Central memory CD8-positive, alpha-beta T cell (primary cell): ENCODE results near the gene SPRR4.
"Not testable (repeated sequence)": the region's sequence is repeated elsewhere in the genome, so short reads cannot be mapped to it uniquely, and the experiment has no call there.

Experiments
- ATAC-seq: fragments of 150-1000 bp; cut with Tn5 transposase; replicated peaks from 2 replicates; pipeline ENCODE4 v1.10.0; 2022; ENCODE audit warnings: mild to moderate bottlenecking, moderate FRiP score, moderate number of reproducible peaks; ENCODE audit not compliant: poor library complexity, severe bottlenecking; ENCODE audit errors: extremely low read depth
- DNase-seq, 2 donors: peaks; one replicate each; pipeline ENCODE4 v3.0.0; 2021; ENCODE audit warnings: low spot score in 2 of 2
- H3K27ac Mint-ChIP-seq: one replicate; pipeline ENCODE4 v1.8.0; 2022; ENCODE audit warnings: low read depth, mild to moderate bottlenecking, moderate library complexity, mixed read lengths
- H3K27me3 Mint-ChIP-seq: one replicate; pipeline ENCODE4 v1.8.0; 2022; ENCODE audit warnings: mixed read lengths
- H3K36me3 Mint-ChIP-seq: one replicate; pipeline ENCODE4 v1.8.0; 2022; ENCODE audit warnings: mild to moderate bottlenecking, moderate library complexity, mixed read lengths; ENCODE audit not compliant: insufficient read depth
- H3K4me1 Mint-ChIP-seq: one replicate; pipeline ENCODE4 v1.8.0; 2022; ENCODE audit warnings: mixed read lengths
- H3K4me3 Mint-ChIP-seq: one replicate; pipeline ENCODE4 v1.8.0; 2022; ENCODE audit warnings: mild to moderate bottlenecking, moderate library complexity, mixed read lengths
- H3K9me3 Mint-ChIP-seq: one replicate; pipeline ENCODE4 v1.8.0; 2022; ENCODE audit warnings: mixed read lengths

Gene SPRR4

DNA sequence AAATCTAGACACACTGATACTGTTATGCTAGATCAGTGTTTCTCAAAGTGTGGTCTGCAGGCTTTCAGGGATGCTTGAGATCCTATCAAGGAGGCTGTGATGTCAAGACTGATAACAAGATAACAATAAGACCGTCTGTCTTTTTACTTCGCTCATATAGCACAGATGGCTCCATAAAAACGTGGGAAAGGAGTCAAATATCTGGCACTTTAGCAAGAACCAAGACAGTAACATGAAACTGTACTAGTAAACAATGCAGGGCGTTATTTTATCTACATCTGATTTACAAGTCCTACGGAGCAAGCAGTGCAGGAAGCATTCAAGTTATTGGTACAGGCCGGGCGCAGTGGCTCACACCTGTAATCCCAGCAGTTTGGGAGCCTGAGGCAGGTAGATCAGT lies 27.5 kb downstream of the SPRR4 start:
- Mint-ChIP-seq H3K27me3 (peaks cover 57% of the 10 kb centered on the region), H3K9me3 (no peaks in the 10 kb centered on the region), H3K4me1 (no peaks in the 10 kb centered on the region), H3K27ac (no peak overlapping the region), H3K36me3 (no peaks in the 10 kb centered on the region), H3K4me3 (no peak overlapping the region)
- DNase-seq (no peak), ATAC-seq (no peak)

DNA sequence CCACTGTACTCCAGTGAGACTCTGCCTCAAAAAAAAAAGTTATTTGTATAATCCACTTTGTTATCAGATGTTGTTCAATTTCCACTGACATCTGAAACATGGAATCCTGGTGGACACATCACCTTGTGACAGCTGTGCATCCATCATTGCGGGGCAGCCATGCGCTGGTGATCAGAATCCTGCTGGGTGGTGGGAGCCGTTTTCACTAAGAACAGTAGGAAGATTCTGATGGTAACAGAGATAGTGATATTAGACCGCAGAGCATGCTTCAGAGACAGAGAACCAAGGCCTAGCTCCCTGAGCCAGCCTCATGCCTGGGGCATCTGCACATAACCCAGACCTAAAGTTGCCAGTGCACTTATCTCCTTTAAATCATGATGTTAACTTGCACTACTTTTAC lies 28.0 kb downstream of the SPRR4 start:
- Mint-ChIP-seq H3K9me3 (no peaks in the 10 kb centered on the region), H3K4me1 (no peaks in the 10 kb centered on the region), H3K27ac (no peak overlapping the region), H3K4me3 (no peak overlapping the region), H3K36me3 (no peaks in the 10 kb centered on the region), H3K27me3 (peaks cover 51% of the 10 kb centered on the region)
- DNase-seq (no peak), ATAC-seq (no peak)

DNA sequence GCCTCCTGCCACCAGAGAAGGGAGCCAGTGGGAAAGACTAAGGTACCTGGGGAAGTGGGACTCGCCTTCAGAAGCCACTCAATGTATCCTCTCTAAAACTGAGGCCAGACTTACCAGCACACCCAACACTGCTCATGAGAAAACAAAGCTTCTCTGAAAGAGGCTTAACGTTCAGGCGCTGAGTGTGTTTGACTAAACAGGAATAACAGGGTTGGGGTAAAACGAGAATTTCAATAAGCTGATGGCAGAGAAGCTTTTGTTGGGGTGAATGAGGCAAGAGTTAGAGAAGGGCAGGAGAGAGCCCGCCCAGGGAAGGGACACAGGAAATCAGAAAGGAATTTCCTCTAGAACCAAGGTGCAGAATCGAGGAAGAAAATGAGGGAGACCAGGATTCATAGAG lies 29.4 kb downstream of the SPRR4 start:
- Mint-ChIP-seq H3K27me3 (peaks cover 40% of the 10 kb centered on the region), H3K4me1 (no peaks in the 10 kb centered on the region), H3K36me3 (no peaks in the 10 kb centered on the region), H3K27ac (no peak overlapping the region), H3K9me3 (no peaks in the 10 kb centered on the region), H3K4me3 (no peak overlapping the region)
- ATAC-seq (no peak), DNase-seq (no peak)

DNA sequence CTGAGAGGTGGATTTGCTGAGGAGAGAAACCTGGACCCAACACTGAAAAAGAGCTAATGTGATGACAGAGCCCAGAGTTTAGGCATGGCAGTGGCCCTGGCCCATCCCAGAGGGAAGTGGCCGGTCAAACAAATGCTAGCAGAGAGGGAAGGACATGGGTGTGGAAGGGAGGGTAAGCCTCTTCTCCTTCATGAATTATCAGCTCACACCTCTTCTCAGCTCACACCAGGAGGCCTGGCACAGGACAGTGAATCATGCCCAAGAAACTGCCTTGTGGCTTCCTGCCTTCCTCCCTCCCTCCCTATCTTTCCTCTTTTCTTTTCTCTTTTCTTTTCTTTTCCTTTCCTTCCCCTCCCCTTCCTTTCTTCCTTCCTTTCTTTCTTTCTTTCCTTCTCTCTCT lies 29.8 kb downstream of the SPRR4 start:
- Mint-ChIP-seq H3K4me3 (no peak overlapping the region), H3K9me3 (no peaks in the 10 kb centered on the region), H3K27ac (no peak overlapping the region), H3K36me3 (no peaks in the 10 kb centered on the region), H3K4me1 (no peaks in the 10 kb centered on the region), H3K27me3 (peaks cover 35% of the 10 kb centered on the region)
- DNase-seq, result no peak
- no peak for ATAC-seq

DNA sequence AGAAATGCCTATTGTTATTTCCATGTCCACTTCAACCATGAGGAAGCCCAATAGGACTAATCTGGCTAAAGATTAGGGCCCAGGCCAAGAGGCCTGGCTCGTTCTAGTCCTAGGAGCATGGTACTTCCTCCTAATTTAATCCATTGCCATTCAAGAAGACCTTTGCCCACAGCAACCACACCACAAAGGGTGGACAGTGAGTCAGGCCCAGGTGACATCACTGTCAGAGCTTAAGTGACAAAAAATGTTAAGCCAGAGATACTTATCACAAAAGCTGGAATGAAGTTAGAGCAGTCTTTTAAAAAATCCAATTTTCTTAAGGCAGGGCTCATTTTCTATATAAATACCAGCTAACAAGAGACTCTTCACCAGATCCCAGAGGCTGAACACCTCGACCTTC lies 30.9 kb downstream of the SPRR4 start, which contains the start of gene SPRR3:
SPRR3 (plus strand) TSS at position 368 of the 400 bp plus-strand sequence. CDS start 1,272 bp downstream, outside the sequence.
- H3K4me1 Mint-ChIP-seq, result no peaks in the 10 kb centered on the region
- ATAC-seq (no peak), DNase-seq (no peak)
- no peak within 1 kb of the TSS for H3K27ac Mint-ChIP-seq
- no peak within 1 kb of the TSS for H3K4me3 Mint-ChIP-seq
- H3K36me3 Mint-ChIP-seq, result no peaks in the 10 kb centered on the region
- peaks cover 29% of the 10 kb centered on the region for H3K27me3 Mint-ChIP-seq
- no peaks in the 10 kb centered on the region for H3K9me3 Mint-ChIP-seq

DNA sequence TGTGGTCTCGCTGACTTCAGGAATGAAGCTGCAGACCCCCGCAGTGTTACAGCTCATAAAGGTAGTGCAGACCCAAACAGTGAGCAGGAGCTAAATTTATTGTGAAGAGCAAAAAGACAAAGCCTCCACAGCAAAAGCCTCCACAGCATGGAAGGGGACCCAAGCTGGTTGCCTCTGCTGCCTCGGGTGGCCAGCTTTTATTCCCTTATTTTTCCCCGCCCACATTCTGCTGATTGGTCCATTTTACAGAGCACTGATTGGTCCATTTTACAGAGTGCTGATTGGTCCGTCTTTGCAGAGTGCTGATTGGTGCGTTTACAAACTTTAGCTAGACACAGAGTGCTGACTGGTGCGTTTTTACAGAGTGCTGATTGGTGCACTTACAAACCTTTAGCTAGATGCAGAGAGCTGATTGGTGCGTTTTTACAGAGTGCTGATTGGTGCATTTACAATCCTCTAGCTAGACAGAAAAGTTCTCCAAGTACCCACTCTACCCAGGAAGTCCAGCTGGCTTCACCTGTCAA lies 40.8 kb downstream of the SPRR4 start:
- DNase-seq, H3K27ac Mint-ChIP-seq, H3K4me1 Mint-ChIP-seq, H3K4me3 Mint-ChIP-seq, H3K9me3 Mint-ChIP-seq, ATAC-seq, H3K36me3 Mint-ChIP-seq: not testable (repeated sequence)
- H3K27me3 Mint-ChIP-seq, result peaks cover 21% of the 10 kb centered on the region

DNA sequence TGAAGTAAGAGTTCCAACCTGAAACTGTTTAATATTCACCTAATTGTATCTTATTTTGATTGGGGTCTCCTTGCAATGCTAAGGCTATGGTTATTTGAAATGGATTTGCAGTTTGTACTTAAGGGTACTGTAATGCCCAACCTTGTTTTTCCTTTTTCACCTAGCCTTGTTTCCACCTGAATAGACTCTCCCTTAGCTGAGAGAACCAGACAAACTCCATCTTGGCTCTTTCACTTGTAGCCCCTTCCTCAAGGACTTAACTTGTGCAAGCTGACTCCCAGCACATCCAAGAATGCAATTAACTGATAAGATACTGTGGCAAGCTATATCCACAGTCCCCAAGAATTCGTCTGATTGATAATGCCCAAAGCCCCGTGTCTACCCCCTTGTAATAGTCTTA lies 51.4 kb downstream of the SPRR4 start:
- peaks cover 62% of the 10 kb centered on the region for H3K27me3 Mint-ChIP-seq
- H3K27ac Mint-ChIP-seq, result not testable (repeated sequence)

More for the DNA sequence above, 51.4 kb downstream of the SPRR4 start:
- DNase-seq, H3K9me3 Mint-ChIP-seq, H3K4me3 Mint-ChIP-seq, H3K4me1 Mint-ChIP-seq, ATAC-seq, H3K36me3 Mint-ChIP-seq: not testable (repeated sequence)
